Spleen (tissue), 11 donors: ENCODE results near the gene EIF2D. TPM values are rescaled to one million over a fixed set of nuclear protein-coding genes. Genes with fewer than 3 reads are reported as not detected.

Experiments
- DNase-seq: peaks from one replicate; pipeline ENCODE4 v3.0.0-alpha.2; 2020
- H3K27ac ChIP-seq, 8 donors: fragments of 200-600 bp; sonication (generic) in 7 of 8; 1 replicate in 4 of 8; 2 replicates in 4 of 8; pipeline versions ENCODE4 v1.5.0 to v1.8.0; 2016 to 2021; ENCODE audit warnings: inconsistent platforms in 4 of 8, mild to moderate bottlenecking in 4 of 8, moderate library complexity in 1 of 8
- H3K27me3 ChIP-seq, 7 donors: fragments of 200-600 bp; sonication (generic) in 6 of 7; replicated peaks in 1 of 7; 1 replicate in 4 of 7; 2 replicates in 3 of 7; pipeline versions ENCODE4 v1.5.0 to v1.8.0; 2016 to 2021; ENCODE audit warnings: inconsistent platforms in 3 of 7, mild to moderate bottlenecking in 1 of 7
- H3K36me3 ChIP-seq, 6 donors: fragments of 200-600 bp; sonication (generic) in 5 of 6; 1 replicate in 4 of 6; 2 replicates in 2 of 6; pipeline versions ENCODE4 v1.5.0 to v1.8.0; 2016 to 2021; ENCODE audit warnings: inconsistent platforms in 2 of 6
- H3K4me1 ChIP-seq, 6 donors: fragments of 200-600 bp; sonication (generic) in 5 of 6; 1 replicate in 3 of 6; 2 replicates in 3 of 6; pipeline versions ENCODE4 v1.5.0 to v1.8.0; 2016 to 2021; ENCODE audit warnings: inconsistent platforms in 3 of 6
- H3K4me3 ChIP-seq, 8 donors: fragments of 200-600 bp; sonication (generic) in 7 of 8; 1 replicate in 4 of 8; 2 replicates in 4 of 8; pipeline versions ENCODE4 v1.5.0 to v1.8.0; 2016 to 2021; ENCODE audit warnings: inconsistent platforms in 4 of 8, mild to moderate bottlenecking in 4 of 8, moderate library complexity in 2 of 8
- H3K9me3 ChIP-seq, 8 donors: fragments of 200-600 bp; sonication (generic) in 7 of 8; 1 replicate in 4 of 8; 2 replicates in 4 of 8; pipeline versions ENCODE4 v1.5.0 to v1.8.0; 2016 to 2021; ENCODE audit warnings: inconsistent platforms in 4 of 8
- POLR2A ChIP-seq, 3 donors: fragments of 450-650 bp; IDR thresholded peaks; one replicate each; pipeline ENCODE4 v1.5.1; 2017; ENCODE audit warnings: antibody characterized with exemption in 3 of 3, mild to moderate bottlenecking in 1 of 3
- POLR2AphosphoS5 ChIP-seq, 3 donors: sonication (generic); formaldehyde crosslinking; IDR thresholded peaks; one replicate each; pipeline ENCODE4 v1.5.1; 2017; ENCODE audit warnings: antibody characterized with exemption in 3 of 3
- WGBS, 5 donors: extraction: QIAGEN DNeasy Blood & Tissue Kit in 3 of 5; methylation state at CpG; one replicate each; pipeline versions ENCODE4 v1.1.5 to v1.1.7; 2013 to 2018; 5-methylcytosine and 5-hydroxymethylcytosine counted together
- intact Hi-C: fragments of 100-400 bp; cut with DNase I; formaldehyde crosslinking; loops from one replicate; pipeline ENCODE4 v1.15.0; 2023; ENCODE audit warnings: low total_unique reads
- polyA plus RNA-seq, 3 donors: library from polyadenylated mRNA; stranded (reverse); fragments of 200-250 nt; gene quantifications; one replicate each; pipeline ENCODE4 v1.2.1, GENCODE V29; 2013
- total RNA-seq, 7 donors: library from RNA; depleted of rRNA in 3 of 7; stranded (reverse); fragments of >200 nt in 3 of 7; fragmentation: NEBNext Ultra II Directional in 4 of 7; extraction: Animal tissue kit (Norgen Biotek cat#: 25700) in 4 of 7; gene quantifications; one replicate each; pipeline versions ENCODE4 v1.1.0 to v1.2.1, GENCODE V29; 2016 to 2021
- TF ChIP-seq, protein P1 (sequence below), 11 experiments: fragments of 200-600 bp in 7 of 11; fragments of 450-650 bp in 4 of 11; sonication (generic) in 4 of 11; IDR thresholded peaks in 8 of 11; conservative IDR thresholded peaks in 3 of 11; 1 replicate in 7 of 11; 2 replicates in 4 of 11; pipeline versions ENCODE4 v1.4.0 to v1.8.0; 2016 to 2021; ENCODE audit warnings: antibody characterized with exemption in 11 of 11, inconsistent platforms in 4 of 11, mild to moderate bottlenecking in 1 of 11
- donor health status: healthy with polysubstance abuse.
- donor health status: DM: no; HTN: no; CAD: no; lungs with moderate emphysema.
- donor health status: DM: no; HTN: no; CAD: no.
- donor health status: Bipolar disorder and iron deficiency.
- donor health status: healthy.
- donor health status: DM: no; HTN: no; CAD: no.
- donor health status: DM: yes; HTN: yes; CAD: no.

Gene EIF2D
- total and polyA plus RNA-seq, 10 donors, result 38.7 to 51.6 (median 43.9) TPM

DNA sequence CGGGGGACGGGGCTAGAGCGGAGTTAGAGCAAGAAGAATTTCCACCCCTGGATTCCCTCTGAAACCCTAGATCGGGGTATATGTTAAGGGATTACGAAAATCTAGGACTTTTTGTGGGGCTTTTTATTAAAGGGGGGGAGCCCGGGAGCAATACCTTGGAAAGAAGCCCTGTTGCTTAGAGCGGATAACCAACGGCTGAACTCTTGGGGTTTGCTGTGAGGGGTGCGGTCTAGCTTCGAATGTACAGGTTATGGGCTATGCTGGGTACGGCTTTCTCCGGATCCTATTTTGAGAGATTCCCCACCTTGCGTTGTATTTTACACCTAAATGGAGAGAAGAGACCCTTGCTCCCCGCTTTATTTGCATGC lies 23.7 kb upstream of the EIF2D start:
- Histone ChIP-seq H3K36me3 (no peaks in the 10 kb centered on the region), H3K4me3 (peak overlapping the region; percentile 68 to 96 (median 86)), H3K9me3 (no peaks in the 10 kb centered on the region), H3K27me3 (peaks cover 0 to 11% (median 0%) of the 10 kb centered on the region in 7 donors), H3K27ac (peak overlapping the region in 7 of 8 donors; percentile 56 to 80 (median 68)), H3K4me1 (peaks cover 8 to 43% (median 28%) of the 10 kb centered on the region in 6 donors)
- no peak for DNase-seq
- 2 to 3% (median 3%) methylated on average over 13 to 14 of the region's 14 CpGs for WGBS, 5 donors
- intact Hi-C loops, result loop anchor here (10.0 kb wide), 2 partner anchors 279 to 349 kb away; no protein-coding TSS in a partner anchor
- TF ChIP-seq POLR2A (IDR thresholded peaks at IDR 0.05), result no peak
- no peak for TF ChIP-seq POLR2AphosphoS5 (IDR thresholded peaks at IDR 0.05)
- TF ChIP-seq, protein P1, sequence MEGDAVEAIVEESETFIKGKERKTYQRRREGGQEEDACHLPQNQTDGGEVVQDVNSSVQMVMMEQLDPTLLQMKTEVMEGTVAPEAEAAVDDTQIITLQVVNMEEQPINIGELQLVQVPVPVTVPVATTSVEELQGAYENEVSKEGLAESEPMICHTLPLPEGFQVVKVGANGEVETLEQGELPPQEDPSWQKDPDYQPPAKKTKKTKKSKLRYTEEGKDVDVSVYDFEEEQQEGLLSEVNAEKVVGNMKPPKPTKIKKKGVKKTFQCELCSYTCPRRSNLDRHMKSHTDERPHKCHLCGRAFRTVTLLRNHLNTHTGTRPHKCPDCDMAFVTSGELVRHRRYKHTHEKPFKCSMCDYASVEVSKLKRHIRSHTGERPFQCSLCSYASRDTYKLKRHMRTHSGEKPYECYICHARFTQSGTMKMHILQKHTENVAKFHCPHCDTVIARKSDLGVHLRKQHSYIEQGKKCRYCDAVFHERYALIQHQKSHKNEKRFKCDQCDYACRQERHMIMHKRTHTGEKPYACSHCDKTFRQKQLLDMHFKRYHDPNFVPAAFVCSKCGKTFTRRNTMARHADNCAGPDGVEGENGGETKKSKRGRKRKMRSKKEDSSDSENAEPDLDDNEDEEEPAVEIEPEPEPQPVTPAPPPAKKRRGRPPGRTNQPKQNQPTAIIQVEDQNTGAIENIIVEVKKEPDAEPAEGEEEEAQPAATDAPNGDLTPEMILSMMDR (IDR thresholded peaks at IDR 0.05 in 8 of 11, conservative IDR thresholded peaks at IDR 0.05 in 3 of 11), result no peak

DNA sequence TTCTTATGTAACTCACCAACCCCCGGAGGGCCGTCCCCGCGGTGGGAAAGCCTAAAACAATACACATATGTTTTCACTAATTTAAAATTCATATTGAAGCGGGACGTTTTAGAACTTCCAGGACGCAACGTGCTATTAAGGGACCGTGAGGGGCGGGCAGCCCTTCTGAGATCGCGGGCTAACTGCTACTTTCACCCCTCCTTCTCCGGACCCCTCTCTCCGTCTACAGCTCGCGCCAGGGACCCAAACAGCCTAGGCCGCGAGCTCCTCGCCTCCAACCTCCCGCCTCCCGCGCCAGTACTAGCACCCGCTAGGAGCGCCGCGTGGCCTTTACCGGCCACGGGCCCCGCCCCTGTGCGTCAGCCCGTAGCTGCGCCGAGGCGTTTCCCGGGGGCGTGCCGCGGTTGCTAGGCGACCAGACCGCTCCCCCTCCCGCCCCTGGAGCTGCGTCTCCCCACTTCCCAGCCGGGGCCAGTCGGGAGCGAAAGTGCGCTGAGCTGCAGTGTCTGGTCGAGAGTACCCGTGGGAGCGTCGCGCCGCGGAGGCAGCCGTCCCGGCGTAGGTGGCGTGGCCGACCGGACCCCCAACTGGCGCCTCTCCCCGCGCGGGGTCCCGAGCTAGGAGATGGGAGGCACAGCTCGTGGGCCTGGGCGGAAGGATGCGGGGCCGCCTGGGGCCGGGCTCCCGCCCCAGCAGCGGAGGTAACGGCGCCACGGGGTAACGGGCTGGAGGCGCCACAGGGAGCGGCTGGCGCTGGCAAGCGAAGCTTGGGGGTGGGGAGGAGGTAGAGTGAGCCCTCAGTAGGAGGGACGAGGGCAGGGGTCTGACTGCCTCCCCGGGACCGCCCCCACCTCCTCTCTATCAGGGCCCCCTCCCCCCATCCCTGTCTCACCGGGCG lies 23.1 kb upstream of the EIF2D start, which contains the start of gene DYRK3:
Gene DYRK3, plus strand, starts transcription at position 457 of the 898 bp plus-strand sequence. Its CDS starts 168 bp downstream, at position 625.
- WGBS, 5 donors, result 0 to 1% (median 1%) methylated on average over 43 to 84 of the region's 84 CpGs
- Histone ChIP-seq H3K4me3 (peak within 1 kb of the TSS; percentile 68 to 96 (median 86)), H3K27me3 (peaks cover 0 to 11% (median 0%) of the 10 kb centered on the region in 7 donors), H3K27ac (peak within 1 kb of the TSS in 7 of 8 donors; percentile 56 to 80 (median 68)), H3K36me3 (no peaks in the 10 kb centered on the region), H3K9me3 (no peaks in the 10 kb centered on the region), H3K4me1 (peaks cover 8 to 46% (median 28%) of the 10 kb centered on the region in 6 donors)
- peak; percentile 97 for DNase-seq
- intact Hi-C loops, result loop anchor here (10.0 kb wide), 2 partner anchors 279 to 349 kb away; no protein-coding TSS in a partner anchor
- TF ChIP-seq, protein P1 (IDR thresholded peaks at IDR 0.05 in 8 of 11, conservative IDR thresholded peaks at IDR 0.05 in 3 of 11), result peak in 7 of 11 experiments; percentile 5 to 49 (median 31)
- TF ChIP-seq POLR2A (IDR thresholded peaks at IDR 0.05) (peak in 1 of 3 donors; percentile 56), POLR2AphosphoS5 (IDR thresholded peaks at IDR 0.05) (peak; percentile 91 to 97 (median 92))

DNA sequence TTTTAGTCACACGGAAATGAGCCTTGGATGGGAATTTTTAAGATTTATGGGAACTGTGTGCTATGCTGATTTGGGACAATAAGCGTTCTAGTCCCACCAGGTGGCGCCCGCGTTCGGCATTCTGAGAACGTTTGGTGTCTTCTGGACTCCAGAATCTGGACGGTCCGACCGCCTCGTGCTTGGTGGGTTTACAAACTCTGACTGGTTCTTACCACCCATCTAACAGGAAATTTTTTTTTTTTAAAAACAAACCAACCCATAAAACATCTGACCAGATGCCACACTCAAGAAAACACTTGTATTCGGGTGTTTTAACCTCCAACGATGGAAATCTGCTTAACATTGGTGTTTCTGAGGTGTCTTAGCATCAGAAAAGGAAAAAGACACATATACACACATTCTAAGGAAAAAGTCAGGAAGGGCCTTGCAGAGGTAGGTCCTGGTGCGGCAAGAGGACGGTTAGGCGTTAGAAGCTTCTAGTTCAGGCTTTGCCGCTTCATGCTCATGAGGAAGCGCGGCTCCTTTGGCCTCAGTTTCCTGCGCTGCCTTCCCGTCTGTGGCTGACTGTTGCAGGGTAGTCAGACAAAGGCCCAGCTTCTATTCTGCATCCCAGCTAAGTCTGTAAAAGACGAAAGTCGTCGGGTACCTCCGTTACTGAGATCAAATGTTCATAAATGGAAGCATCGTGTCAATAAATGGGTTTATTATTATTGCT lies 22.3 kb upstream of the EIF2D start:
- DNase-seq, result peak; percentile 95
- 3 to 6% (median 5%) methylated on average over 26 of the region's 26 CpGs for WGBS, 5 donors
- Histone ChIP-seq H3K27me3 (peaks cover 0 to 11% (median 0%) of the 10 kb centered on the region in 7 donors), H3K4me3 (peak overlapping the region; percentile 68 to 96 (median 86)), H3K27ac (peak overlapping the region in 7 of 8 donors; percentile 24 to 80 (median 68)), H3K9me3 (no peaks in the 10 kb centered on the region), H3K36me3 (no peaks in the 10 kb centered on the region), H3K4me1 (peaks cover 8 to 46% (median 28%) of the 10 kb centered on the region in 6 donors)
- TF ChIP-seq POLR2AphosphoS5 (IDR thresholded peaks at IDR 0.05), result no peak
- TF ChIP-seq, protein P1 (IDR thresholded peaks at IDR 0.05 in 8 of 11, conservative IDR thresholded peaks at IDR 0.05 in 3 of 11), result peak; percentile 34 to 89 (median 76)
- TF ChIP-seq POLR2A (IDR thresholded peaks at IDR 0.05), result no peak
- intact Hi-C loops, result loop anchor here (10.0 kb wide), 2 partner anchors 280 to 350 kb away; no protein-coding TSS in a partner anchor
